K562 (cell line): Measurements from ENCODE around the gene LRCH1.

Experiments
- CTCF ChIP-seq, 3 experiments: IDR thresholded peaks in 2 of 3; conservative IDR thresholded peaks in 1 of 3; 2 replicates each; pipeline ENCODE4 v1.5.1; 2011 to 2012; ENCODE audit warnings: low read length in 3 of 3, mild to moderate bottlenecking in 3 of 3, control low read depth in 2 of 3, improper control_type of control experiment in 1 of 3, inconsistent platforms in 1 of 3, low read depth in 1 of 3, mixed read lengths in 1 of 3, moderate library complexity in 1 of 3; ENCODE audit not compliant: insufficient read depth in 2 of 3
- EP300 ChIP-seq: IDR thresholded peaks from 2 replicates; pipeline ENCODE4 v1.6.1; 2012; ENCODE audit warnings: low read length, improper control_type of control experiment
- EZH2 ChIP-seq: IDR thresholded peaks from 2 replicates; pipeline ENCODE4 v1.6.1; 2012; ENCODE audit warnings: low read depth, mild to moderate bottlenecking, inconsistent platforms, low read length, borderline replicate concordance
- ZNF217 ChIP-seq: sonication (generic); formaldehyde crosslinking; IDR thresholded peaks from 2 replicates; pipeline ENCODE4 v1.8.0; 2022; ENCODE audit warnings: mild to moderate bottlenecking, missing genetic modification reagents
- ZZZ3 ChIP-seq: fragments of 450-650 bp; IDR thresholded peaks from 2 replicates; pipeline ENCODE4 v1.6.1; 2016; ENCODE audit warnings: antibody characterized with exemption, mild to moderate bottlenecking, moderate library complexity
- TF ChIP-seq, protein P1 (sequence below): sonication (generic); formaldehyde crosslinking; IDR thresholded peaks from 2 replicates; pipeline ENCODE4 v1.8.0; 2023; ENCODE audit warnings: mild to moderate bottlenecking, missing genetic modification reagents

DNA sequence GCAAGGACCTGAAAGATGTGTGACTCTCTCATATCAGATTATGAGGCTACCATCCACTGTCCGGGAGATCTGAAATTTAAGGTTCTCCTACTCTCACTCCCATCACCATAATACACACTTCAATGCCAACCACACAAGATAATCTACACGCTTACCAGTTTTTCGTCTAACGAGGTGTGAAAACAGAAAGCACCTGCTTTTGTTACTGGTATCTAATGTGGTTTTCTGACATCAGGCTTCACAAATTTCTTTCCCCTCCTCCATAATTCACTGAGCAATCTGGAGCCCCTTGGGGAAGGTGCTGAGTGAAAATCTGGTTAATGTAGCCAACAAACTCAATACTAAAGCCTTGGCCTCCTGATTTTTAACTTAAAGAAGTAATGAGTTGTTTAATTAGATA, 10.1 kb upstream of the LRCH1 start:
- no peak for TF ChIP-seq ZNF217 (CRISPR knock-in tag)
- no peak for TF ChIP-seq EZH2
- TF ChIP-seq CTCF (IDR thresholded peaks at IDR 0.05 in 2 of 3, conservative IDR thresholded peaks at IDR 0.05 in 1 of 3; ENCODE audit: insufficient read depth in 2 of 3, low read depth in 1 of 3, low read length in 3 of 3) = no peak
- TF ChIP-seq, protein P1, sequence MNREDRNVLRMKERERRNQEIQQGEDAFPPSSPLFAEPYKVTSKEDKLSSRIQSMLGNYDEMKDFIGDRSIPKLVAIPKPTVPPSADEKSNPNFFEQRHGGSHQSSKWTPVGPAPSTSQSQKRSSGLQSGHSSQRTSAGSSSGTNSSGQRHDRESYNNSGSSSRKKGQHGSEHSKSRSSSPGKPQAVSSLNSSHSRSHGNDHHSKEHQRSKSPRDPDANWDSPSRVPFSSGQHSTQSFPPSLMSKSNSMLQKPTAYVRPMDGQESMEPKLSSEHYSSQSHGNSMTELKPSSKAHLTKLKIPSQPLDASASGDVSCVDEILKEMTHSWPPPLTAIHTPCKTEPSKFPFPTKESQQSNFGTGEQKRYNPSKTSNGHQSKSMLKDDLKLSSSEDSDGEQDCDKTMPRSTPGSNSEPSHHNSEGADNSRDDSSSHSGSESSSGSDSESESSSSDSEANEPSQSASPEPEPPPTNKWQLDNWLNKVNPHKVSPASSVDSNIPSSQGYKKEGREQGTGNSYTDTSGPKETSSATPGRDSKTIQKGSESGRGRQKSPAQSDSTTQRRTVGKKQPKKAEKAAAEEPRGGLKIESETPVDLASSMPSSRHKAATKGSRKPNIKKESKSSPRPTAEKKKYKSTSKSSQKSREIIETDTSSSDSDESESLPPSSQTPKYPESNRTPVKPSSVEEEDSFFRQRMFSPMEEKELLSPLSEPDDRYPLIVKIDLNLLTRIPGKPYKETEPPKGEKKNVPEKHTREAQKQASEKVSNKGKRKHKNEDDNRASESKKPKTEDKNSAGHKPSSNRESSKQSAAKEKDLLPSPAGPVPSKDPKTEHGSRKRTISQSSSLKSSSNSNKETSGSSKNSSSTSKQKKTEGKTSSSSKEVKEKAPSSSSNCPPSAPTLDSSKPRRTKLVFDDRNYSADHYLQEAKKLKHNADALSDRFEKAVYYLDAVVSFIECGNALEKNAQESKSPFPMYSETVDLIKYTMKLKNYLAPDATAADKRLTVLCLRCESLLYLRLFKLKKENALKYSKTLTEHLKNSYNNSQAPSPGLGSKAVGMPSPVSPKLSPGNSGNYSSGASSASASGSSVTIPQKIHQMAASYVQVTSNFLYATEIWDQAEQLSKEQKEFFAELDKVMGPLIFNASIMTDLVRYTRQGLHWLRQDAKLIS (CRISPR knock-in tag) = no peak
- TF ChIP-seq ZZZ3 = no peak
- no peak for TF ChIP-seq EP300
